ENCODE results near the gene C12orf54.

C12orf54 gene

GRCh38 chr12:48542300-48542928 lies 60.1 kb downstream of the C12orf54 start:
- no peak overlapping the region for H3K4me3 ChIP-seq (ENCODE audit: low read length)
- peak; percentile 49 for DNase-seq (ENCODE audit: low read depth)
- TF ChIP-seq CTCF (IDR thresholded peaks at IDR 0.05; ENCODE audit: insufficient read depth, low read depth, low read length, missing control alignments): peak; percentile 70

- TF ChIP-seq CTCF (IDR thresholded peaks at IDR 0.05; ENCODE audit: insufficient read depth, low read depth, low read length, missing control alignments): no peak
- H3K4me3 ChIP-seq (ENCODE audit: low read length): no peak overlapping the region
- DNase-seq (ENCODE audit: low read depth): no peak
These were observed 63.7 kb downstream of the C12orf54 start for GRCh38 chr12:48545833-48546469.

All from epithelial cell of esophagus (primary cell).